Esophagus squamous epithelium (tissue), 4 donors: ENCODE results near the gene ANKRD52.

ENCODE experiments used
- CTCF ChIP-seq, 6 experiments: fragments of 450-650 bp in 4 of 6; fragments of 200-600 bp in 2 of 6; sonication (generic) in 2 of 6; IDR thresholded peaks; one replicate each; pipeline ENCODE4 v1.5.1; 2016 to 2019; ENCODE audit warnings: antibody characterized with exemption in 6 of 6, mild to moderate bottlenecking in 4 of 6, moderate library complexity in 4 of 6
- POLR2A ChIP-seq, 4 donors: fragments of 450-650 bp; IDR thresholded peaks; one replicate each; pipeline ENCODE4 v1.6.1; 2017; ENCODE audit warnings: antibody characterized with exemption in 4 of 4, mild to moderate bottlenecking in 4 of 4, moderate library complexity in 3 of 4

DNA sequence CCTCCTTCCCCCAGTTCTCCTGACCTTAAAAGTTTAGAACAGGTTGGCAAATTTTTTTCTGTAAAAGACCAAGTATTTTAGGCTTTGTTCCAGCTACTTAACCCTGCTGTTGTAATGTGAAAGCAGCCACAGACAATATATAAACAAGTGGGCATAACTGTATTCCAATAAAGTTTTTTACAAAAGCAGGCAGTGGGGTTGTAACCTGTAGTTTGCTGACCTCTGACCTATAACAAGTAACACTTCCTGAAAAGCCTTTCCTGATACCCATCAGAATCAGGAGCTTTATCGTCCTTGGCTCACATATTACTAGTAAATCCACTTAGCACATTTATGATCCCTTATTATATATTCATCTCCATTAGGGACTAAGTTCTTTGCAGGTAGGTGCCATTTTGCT lies 55.8 kb downstream of the ANKRD52 start:
- TF ChIP-seq CTCF (IDR thresholded peaks at IDR 0.05) (no peak), POLR2A (IDR thresholded peaks at IDR 0.05) (no peak)
